ENCODE results near the gene DGKG.

GRCh38 chr3:186181901-186182300 lies 180.1 kb downstream of the DGKG start:
- TF ChIP-seq, protein P1, sequence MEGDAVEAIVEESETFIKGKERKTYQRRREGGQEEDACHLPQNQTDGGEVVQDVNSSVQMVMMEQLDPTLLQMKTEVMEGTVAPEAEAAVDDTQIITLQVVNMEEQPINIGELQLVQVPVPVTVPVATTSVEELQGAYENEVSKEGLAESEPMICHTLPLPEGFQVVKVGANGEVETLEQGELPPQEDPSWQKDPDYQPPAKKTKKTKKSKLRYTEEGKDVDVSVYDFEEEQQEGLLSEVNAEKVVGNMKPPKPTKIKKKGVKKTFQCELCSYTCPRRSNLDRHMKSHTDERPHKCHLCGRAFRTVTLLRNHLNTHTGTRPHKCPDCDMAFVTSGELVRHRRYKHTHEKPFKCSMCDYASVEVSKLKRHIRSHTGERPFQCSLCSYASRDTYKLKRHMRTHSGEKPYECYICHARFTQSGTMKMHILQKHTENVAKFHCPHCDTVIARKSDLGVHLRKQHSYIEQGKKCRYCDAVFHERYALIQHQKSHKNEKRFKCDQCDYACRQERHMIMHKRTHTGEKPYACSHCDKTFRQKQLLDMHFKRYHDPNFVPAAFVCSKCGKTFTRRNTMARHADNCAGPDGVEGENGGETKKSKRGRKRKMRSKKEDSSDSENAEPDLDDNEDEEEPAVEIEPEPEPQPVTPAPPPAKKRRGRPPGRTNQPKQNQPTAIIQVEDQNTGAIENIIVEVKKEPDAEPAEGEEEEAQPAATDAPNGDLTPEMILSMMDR (optimal IDR thresholded peaks at IDR 0.05 in 1 of 3, IDR thresholded peaks at IDR 0.05 in 1 of 3, conservative IDR thresholded peaks at IDR 0.05 in 1 of 3; ENCODE audit: extremely low read depth in 1 of 3, insufficient read depth in 2 of 3, low read length in 3 of 3): no peak
- TF ChIP-seq EZH2 (IDR thresholded peaks at IDR 0.05; ENCODE audit: low read length): no peak

Measured in keratinocyte (primary cell).